Neural cell (in vitro differentiated cells): ENCODE measurements around the gene CHN1. TPM values are rescaled to one million over a fixed set of nuclear protein-coding genes. Genes with fewer than 3 reads are reported as not detected.

Experiments used
- H2AFZ ChIP-seq: fragments of 200-600, 300-800 bp; sonication (generic), shearing (Covaris generic); 2 replicates; pipeline ENCODE4 v1.6.0; 2014; ENCODE audit warnings: low read depth, mild to moderate bottlenecking, antibody characterized with exemption, low read length, moderate library complexity
- H3F3A ChIP-seq: fragments of 200-600 bp; shearing (Covaris generic); 2 replicates; pipeline ENCODE4 v1.6.1; 2016; ENCODE audit warnings: mild to moderate bottlenecking, moderate library complexity, mixed read lengths, antibody characterized with exemption, low read length; ENCODE audit not compliant: insufficient read depth, poor library complexity, severe bottlenecking
- H3K27ac ChIP-seq: fragments of 200-600, 300-800 bp; sonication (generic), shearing (Covaris generic); 2 replicates; pipeline ENCODE4 v1.5.1; 2014; ENCODE audit warnings: mild to moderate bottlenecking, low read length, moderate library complexity
- H3K27me3 ChIP-seq: fragments of 300-800, 200-600 bp; sonication (generic), shearing (Covaris generic); 2 replicates; pipeline ENCODE4 v1.6.0; 2014; ENCODE audit warnings: mild to moderate bottlenecking, low read depth, low read length, moderate library complexity; ENCODE audit not compliant: insufficient read depth
- H3K36me3 ChIP-seq: fragments of 300-800, 200-600 bp; sonication (generic), shearing (Covaris generic); 2 replicates; pipeline ENCODE4 v1.5.1; 2014; ENCODE audit warnings: mild to moderate bottlenecking, antibody characterized with exemption, low read length, moderate library complexity; ENCODE audit not compliant: insufficient read depth
- H3K4me2 ChIP-seq: fragments of 300-800, 200-600 bp; sonication (generic), shearing (Covaris generic); 2 replicates; pipeline ENCODE4 v1.6.0; 2014; ENCODE audit warnings: mild to moderate bottlenecking, low read length
- H3K4me3 ChIP-seq: fragments of 300-800, 200-600 bp; sonication (generic), shearing (Covaris generic); 2 replicates; pipeline ENCODE4 v1.5.1; 2014; ENCODE audit warnings: mild to moderate bottlenecking, low read length, moderate library complexity
- H3K79me2 ChIP-seq: fragments of 200-600 bp; shearing (Covaris generic); replicated peaks from 2 replicates; pipeline ENCODE4 v1.6.0; 2014; ENCODE audit warnings: mild to moderate bottlenecking, low read length, moderate library complexity; ENCODE audit not compliant: insufficient read depth
- H3K9ac ChIP-seq: fragments of 300-800, 200-600 bp; sonication (generic), shearing (Covaris generic); 2 replicates; pipeline ENCODE4 v1.6.1; 2016; ENCODE audit warnings: mild to moderate bottlenecking, low read length, mixed read lengths
- H3K9me2 ChIP-seq: fragments of 200-600 bp; shearing (Covaris generic); 2 replicates; pipeline ENCODE4 v1.6.1; 2016; ENCODE audit warnings: mild to moderate bottlenecking, low read length, mixed read lengths; ENCODE audit not compliant: insufficient read depth
- H3K9me3 ChIP-seq: fragments of 200-600, 300-800 bp; sonication (generic), shearing (Covaris generic); 2 replicates; pipeline ENCODE4 v1.6.1; 2016; ENCODE audit warnings: mild to moderate bottlenecking, mixed run types, low read length, moderate library complexity, mixed read lengths
- H4K20me1 ChIP-seq: fragments of 200-600 bp; shearing (Covaris generic); 2 replicates; pipeline ENCODE4 v1.6.1; 2016; ENCODE audit warnings: mild to moderate bottlenecking, mixed run types; ENCODE audit not compliant: insufficient read depth
- EP300 ChIP-seq: fragments of 450-650 bp; conservative IDR thresholded peaks from 2 replicates; pipeline ENCODE4 v1.6.1; 2014; ENCODE audit warnings: antibody characterized with exemption, mild to moderate bottlenecking, moderate library complexity; ENCODE audit not compliant: poor library complexity, severe bottlenecking
- EZH2 ChIP-seq: fragments of 200-600, 300-800 bp; shearing (Covaris generic), sonication (generic); IDR thresholded peaks from 2 replicates; pipeline ENCODE4 v1.6.1; 2014; ENCODE audit warnings: antibody characterized with exemption, low read length, borderline replicate concordance, mild to moderate bottlenecking; ENCODE audit not compliant: insufficient read depth, poor library complexity, severe bottlenecking
- MXI1 ChIP-seq: fragments of 450-650 bp; conservative IDR thresholded peaks from 2 replicates; pipeline ENCODE4 v1.6.1; 2014; ENCODE audit warnings: antibody characterized with exemption, mild to moderate bottlenecking; ENCODE audit not compliant: poor library complexity, severe bottlenecking
- POLR2AphosphoS5 ChIP-seq: IDR thresholded peaks from 2 replicates; pipeline ENCODE4 v1.6.1; 2012
- RAD21 ChIP-seq: fragments of 450-650 bp; conservative IDR thresholded peaks from 2 replicates; pipeline ENCODE4 v1.6.1; 2014; ENCODE audit warnings: antibody characterized with exemption, mild to moderate bottlenecking, moderate library complexity
- SMC3 ChIP-seq: fragments of 450-650 bp; conservative IDR thresholded peaks from 2 replicates; pipeline ENCODE4 v1.6.1; 2014; ENCODE audit warnings: antibody characterized with exemption, mild to moderate bottlenecking, moderate library complexity; ENCODE audit not compliant: poor library complexity
- TAF1 ChIP-seq: IDR thresholded peaks from 2 replicates; pipeline ENCODE4 v1.6.1; 2012; ENCODE audit warnings: low read depth
- polyA plus RNA-seq: library from polyadenylated mRNA; depleted of rRNA; stranded (reverse); fragments of >200 nt; gene quantifications from 2 replicates; pipeline ENCODE4 v1.2.3, GENCODE V29; 2014
- TF ChIP-seq, protein P1 (sequence below): IDR thresholded peaks from 2 replicates; pipeline ENCODE4 v1.6.1; 2012; ENCODE audit warnings: borderline replicate concordance
- TF ChIP-seq, protein P2 (sequence below): fragments of 450-650 bp; IDR thresholded peaks from 2 replicates; pipeline ENCODE4 v1.5.1; 2014; ENCODE audit warnings: antibody characterized with exemption, mild to moderate bottlenecking, moderate library complexity; ENCODE audit not compliant: poor library complexity, severe bottlenecking

CHN1 gene
- polyA plus RNA-seq, 1 donor from 2014 or later: 133 TPM

DNA sequence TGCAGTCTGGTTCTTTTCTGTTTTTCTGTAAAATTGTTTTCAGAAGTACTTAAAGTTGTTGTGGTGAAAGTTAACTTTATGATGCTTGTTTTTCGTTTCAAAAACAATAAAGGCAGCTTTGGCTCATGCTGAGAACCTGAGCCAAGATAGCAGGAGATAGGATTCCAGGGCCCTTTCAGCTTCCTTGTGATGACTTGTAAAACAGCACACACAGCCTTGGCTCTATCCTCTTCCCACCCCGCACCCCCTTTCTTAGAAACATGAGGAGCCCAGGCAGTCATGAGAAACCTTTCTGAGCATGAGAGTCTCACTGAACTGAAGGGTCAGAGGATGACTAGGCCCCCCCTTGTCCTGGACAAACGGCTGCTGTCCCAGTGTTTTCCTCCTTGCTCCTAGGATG is 228.5 kb downstream of the CHN1 start:
- Histone ChIP-seq H2AFZ (no peak overlapping the region), H3K9me3 (no peaks in the 10 kb centered on the region), H3K27me3 (no peaks in the 10 kb centered on the region), H3K36me3 (no peaks in the 10 kb centered on the region), H3K4me3 (no peak overlapping the region), H3K4me2 (no peak overlapping the region), H4K20me1 (no peaks in the 10 kb centered on the region), H3F3A (peaks cover 4% of the 10 kb centered on the region), H3K9ac (no peak overlapping the region), H3K27ac (no peak overlapping the region), H3K79me2 (no peaks in the 10 kb centered on the region), H3K9me2 (no peaks in the 10 kb centered on the region)
- TF ChIP-seq, protein P1, sequence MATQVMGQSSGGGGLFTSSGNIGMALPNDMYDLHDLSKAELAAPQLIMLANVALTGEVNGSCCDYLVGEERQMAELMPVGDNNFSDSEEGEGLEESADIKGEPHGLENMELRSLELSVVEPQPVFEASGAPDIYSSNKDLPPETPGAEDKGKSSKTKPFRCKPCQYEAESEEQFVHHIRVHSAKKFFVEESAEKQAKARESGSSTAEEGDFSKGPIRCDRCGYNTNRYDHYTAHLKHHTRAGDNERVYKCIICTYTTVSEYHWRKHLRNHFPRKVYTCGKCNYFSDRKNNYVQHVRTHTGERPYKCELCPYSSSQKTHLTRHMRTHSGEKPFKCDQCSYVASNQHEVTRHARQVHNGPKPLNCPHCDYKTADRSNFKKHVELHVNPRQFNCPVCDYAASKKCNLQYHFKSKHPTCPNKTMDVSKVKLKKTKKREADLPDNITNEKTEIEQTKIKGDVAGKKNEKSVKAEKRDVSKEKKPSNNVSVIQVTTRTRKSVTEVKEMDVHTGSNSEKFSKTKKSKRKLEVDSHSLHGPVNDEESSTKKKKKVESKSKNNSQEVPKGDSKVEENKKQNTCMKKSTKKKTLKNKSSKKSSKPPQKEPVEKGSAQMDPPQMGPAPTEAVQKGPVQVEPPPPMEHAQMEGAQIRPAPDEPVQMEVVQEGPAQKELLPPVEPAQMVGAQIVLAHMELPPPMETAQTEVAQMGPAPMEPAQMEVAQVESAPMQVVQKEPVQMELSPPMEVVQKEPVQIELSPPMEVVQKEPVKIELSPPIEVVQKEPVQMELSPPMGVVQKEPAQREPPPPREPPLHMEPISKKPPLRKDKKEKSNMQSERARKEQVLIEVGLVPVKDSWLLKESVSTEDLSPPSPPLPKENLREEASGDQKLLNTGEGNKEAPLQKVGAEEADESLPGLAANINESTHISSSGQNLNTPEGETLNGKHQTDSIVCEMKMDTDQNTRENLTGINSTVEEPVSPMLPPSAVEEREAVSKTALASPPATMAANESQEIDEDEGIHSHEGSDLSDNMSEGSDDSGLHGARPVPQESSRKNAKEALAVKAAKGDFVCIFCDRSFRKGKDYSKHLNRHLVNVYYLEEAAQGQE: no peak
- no peak for TF ChIP-seq EZH2
- no peak for TF ChIP-seq POLR2AphosphoS5
- TF ChIP-seq TAF1: no peak
- no peak for TF ChIP-seq SMC3
- TF ChIP-seq, protein P2, sequence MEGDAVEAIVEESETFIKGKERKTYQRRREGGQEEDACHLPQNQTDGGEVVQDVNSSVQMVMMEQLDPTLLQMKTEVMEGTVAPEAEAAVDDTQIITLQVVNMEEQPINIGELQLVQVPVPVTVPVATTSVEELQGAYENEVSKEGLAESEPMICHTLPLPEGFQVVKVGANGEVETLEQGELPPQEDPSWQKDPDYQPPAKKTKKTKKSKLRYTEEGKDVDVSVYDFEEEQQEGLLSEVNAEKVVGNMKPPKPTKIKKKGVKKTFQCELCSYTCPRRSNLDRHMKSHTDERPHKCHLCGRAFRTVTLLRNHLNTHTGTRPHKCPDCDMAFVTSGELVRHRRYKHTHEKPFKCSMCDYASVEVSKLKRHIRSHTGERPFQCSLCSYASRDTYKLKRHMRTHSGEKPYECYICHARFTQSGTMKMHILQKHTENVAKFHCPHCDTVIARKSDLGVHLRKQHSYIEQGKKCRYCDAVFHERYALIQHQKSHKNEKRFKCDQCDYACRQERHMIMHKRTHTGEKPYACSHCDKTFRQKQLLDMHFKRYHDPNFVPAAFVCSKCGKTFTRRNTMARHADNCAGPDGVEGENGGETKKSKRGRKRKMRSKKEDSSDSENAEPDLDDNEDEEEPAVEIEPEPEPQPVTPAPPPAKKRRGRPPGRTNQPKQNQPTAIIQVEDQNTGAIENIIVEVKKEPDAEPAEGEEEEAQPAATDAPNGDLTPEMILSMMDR: no peak
- TF ChIP-seq EP300: no peak
- no peak for TF ChIP-seq RAD21
- TF ChIP-seq MXI1: no peak

DNA sequence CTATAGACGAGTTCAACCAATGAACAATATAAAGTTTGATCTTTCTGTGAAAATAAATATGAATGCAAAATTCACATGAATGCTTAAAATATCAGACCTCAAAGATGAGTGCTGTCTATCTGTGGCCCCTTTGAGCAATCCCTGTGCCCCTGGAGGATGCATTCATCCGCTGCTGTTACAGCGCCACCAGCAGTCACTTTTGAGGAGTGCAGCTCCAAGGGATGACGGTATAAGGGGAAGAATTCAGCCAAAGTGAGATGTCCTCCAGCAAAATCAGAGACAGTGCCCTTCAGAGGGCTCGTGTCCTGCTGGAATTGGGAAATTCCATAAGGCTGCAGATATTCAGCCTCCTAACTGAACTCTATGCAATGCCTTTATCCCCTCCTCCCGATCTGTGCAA is 229.0 kb downstream of the CHN1 start:
- Histone ChIP-seq H3K4me3 (no peak overlapping the region), H3K9me2 (no peaks in the 10 kb centered on the region), H3K9me3 (no peaks in the 10 kb centered on the region), H2AFZ (no peak overlapping the region), H3K27ac (no peak overlapping the region), H3K27me3 (no peaks in the 10 kb centered on the region), H3K36me3 (no peaks in the 10 kb centered on the region), H3K79me2 (no peaks in the 10 kb centered on the region), H4K20me1 (no peaks in the 10 kb centered on the region), H3K9ac (no peak overlapping the region), H3F3A (peaks cover 4% of the 10 kb centered on the region), H3K4me2 (no peak overlapping the region)
- TF ChIP-seq EP300 (no peak), POLR2AphosphoS5 (no peak), EZH2 (no peak), SMC3 (no peak)
- TF ChIP-seq, protein P2: peak; percentile 24
